ENCODE results near the gene FSTL4. TPM values are rescaled to one million over a fixed set of nuclear protein-coding genes. Genes with fewer than 3 reads are reported as not detected.

Gene FSTL4
- total and polyA plus RNA-seq, 2 of the 4 experiments (the other 2 are of a cell fraction): 0.18 TPM; not detected in 1

DNA sequence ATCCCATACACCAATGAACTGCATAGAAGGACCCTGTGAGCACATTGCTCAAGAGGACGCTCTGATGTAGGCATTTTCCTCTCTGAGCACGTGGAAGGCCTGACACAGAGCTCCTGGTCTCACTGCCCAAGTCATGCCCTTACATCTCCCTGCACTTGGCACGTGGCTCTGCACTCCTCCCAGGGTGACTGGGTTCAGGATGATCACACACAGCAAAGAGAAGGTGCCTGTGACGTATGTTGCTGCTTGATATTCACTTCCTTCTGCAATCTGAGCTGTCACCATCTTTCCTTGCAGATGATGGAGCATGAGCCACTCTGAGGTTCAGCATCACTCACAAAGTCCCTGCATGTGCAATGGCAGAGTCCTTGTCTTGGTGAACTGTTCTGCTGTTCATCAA, 125.2 kb downstream of the FSTL4 start:
- Histone ChIP-seq H4K20me1 (ENCODE audit: insufficient read depth, low read length) (no peaks in the 10 kb centered on the region), H2AK5ac (ENCODE audit: low read depth, low read length) (no peak overlapping the region), H4K5ac (ENCODE audit: low read depth, low read length) (no peak overlapping the region), H3K4me1 (ENCODE audit: control insufficient read depth, insufficient read depth, low read length) (no peaks in the 10 kb centered on the region), H2BK15ac (ENCODE audit: low read depth, low read length) (no peak overlapping the region), H3K4me3 (ENCODE audit: insufficient read depth, low read depth, low read length) (no peak overlapping the region), H3K14ac (replicated peaks; ENCODE audit: low read depth, low read length) (no peak overlapping the region), H2AFZ (replicated peaks; ENCODE audit: low read length, poor library complexity) (no peak overlapping the region), H3K18ac (ENCODE audit: low read depth, low read length) (no peak overlapping the region), H3K27ac (ENCODE audit: insufficient read depth, low read length) (no peak overlapping the region), H2AK9ac (replicated peaks; ENCODE audit: low read depth, low read length, poor library complexity) (no peak overlapping the region), H3K9me1 (ENCODE audit: insufficient read depth, low read length) (no peaks in the 10 kb centered on the region), H3K9me3 (ENCODE audit: control insufficient read depth, insufficient read depth, low read length) (no peaks in the 10 kb centered on the region), H3K36me3 (ENCODE audit: control insufficient read depth, insufficient read depth, low read length) (no peaks in the 10 kb centered on the region), H3K23ac (ENCODE audit: low read depth, low read length) (no peak overlapping the region), H3K9ac (ENCODE audit: low read depth, low read length) (no peak overlapping the region), H2BK20ac (ENCODE audit: low read depth, low read length) (no peak overlapping the region), H4K8ac (ENCODE audit: low read depth in 2 of 2, low read length in 2 of 2) (no peak overlapping the region), H2BK120ac (ENCODE audit: low read depth, low read length) (no peak overlapping the region), H3K4ac (ENCODE audit: low read depth, low read length) (no peak overlapping the region), H3K56ac (ENCODE audit: extremely low read depth, insufficient read depth, low read length) (no peak overlapping the region), H4K91ac (ENCODE audit: insufficient read depth, low read depth, low read length) (no peak overlapping the region), H2BK5ac (ENCODE audit: low read depth, low read length, poor library complexity, severe bottlenecking) (no peak overlapping the region), H3K79me1 (ENCODE audit: low read depth in 1 of 2, low read length in 2 of 2) (no peaks in the 10 kb centered on the region), H3K4me2 (ENCODE audit: low read depth, low read length) (no peak overlapping the region), H3K27me3 (ENCODE audit: control insufficient read depth, insufficient read depth, low read length) (peaks cover 12% of the 10 kb centered on the region)
- dilution Hi-C loops (cut with HindIII; ENCODE audit: low sequenced_read_pairs, unreplicated experiment): no loop called here
- in situ Hi-C loops (cut with MboI; ENCODE audit: low sequenced_read_pairs): no loop called here
- intact Hi-C loops (cut with micrococcal nuclease): no loop called here
- CTCF ChIA-PET: no interaction called here
- TF ChIP-seq, protein P1, sequence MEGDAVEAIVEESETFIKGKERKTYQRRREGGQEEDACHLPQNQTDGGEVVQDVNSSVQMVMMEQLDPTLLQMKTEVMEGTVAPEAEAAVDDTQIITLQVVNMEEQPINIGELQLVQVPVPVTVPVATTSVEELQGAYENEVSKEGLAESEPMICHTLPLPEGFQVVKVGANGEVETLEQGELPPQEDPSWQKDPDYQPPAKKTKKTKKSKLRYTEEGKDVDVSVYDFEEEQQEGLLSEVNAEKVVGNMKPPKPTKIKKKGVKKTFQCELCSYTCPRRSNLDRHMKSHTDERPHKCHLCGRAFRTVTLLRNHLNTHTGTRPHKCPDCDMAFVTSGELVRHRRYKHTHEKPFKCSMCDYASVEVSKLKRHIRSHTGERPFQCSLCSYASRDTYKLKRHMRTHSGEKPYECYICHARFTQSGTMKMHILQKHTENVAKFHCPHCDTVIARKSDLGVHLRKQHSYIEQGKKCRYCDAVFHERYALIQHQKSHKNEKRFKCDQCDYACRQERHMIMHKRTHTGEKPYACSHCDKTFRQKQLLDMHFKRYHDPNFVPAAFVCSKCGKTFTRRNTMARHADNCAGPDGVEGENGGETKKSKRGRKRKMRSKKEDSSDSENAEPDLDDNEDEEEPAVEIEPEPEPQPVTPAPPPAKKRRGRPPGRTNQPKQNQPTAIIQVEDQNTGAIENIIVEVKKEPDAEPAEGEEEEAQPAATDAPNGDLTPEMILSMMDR (conservative IDR thresholded peaks at IDR 0.05; ENCODE audit: low read depth, low read length): no peak
- TF ChIP-seq, protein P2, sequence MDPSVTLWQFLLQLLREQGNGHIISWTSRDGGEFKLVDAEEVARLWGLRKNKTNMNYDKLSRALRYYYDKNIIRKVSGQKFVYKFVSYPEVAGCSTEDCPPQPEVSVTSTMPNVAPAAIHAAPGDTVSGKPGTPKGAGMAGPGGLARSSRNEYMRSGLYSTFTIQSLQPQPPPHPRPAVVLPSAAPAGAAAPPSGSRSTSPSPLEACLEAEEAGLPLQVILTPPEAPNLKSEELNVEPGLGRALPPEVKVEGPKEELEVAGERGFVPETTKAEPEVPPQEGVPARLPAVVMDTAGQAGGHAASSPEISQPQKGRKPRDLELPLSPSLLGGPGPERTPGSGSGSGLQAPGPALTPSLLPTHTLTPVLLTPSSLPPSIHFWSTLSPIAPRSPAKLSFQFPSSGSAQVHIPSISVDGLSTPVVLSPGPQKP (IDR thresholded peaks at IDR 0.05; ENCODE audit: borderline replicate concordance, low read depth, low read length): no peak
- no peak for TF ChIP-seq NFE2L2 (IDR thresholded peaks at IDR 0.05; ENCODE audit: low read depth, low read length)
- no peak for TF ChIP-seq CHD1 (IDR thresholded peaks at IDR 0.05; ENCODE audit: low read depth, low read length)
- no peak for TF ChIP-seq RCOR1 (IDR thresholded peaks at IDR 0.05; ENCODE audit: insufficient replicate concordance, low read length)
- TF ChIP-seq MAFK (IDR thresholded peaks at IDR 0.05; ENCODE audit: low read depth, low read length): no peak
- TF ChIP-seq RFX5 (IDR thresholded peaks at IDR 0.05; ENCODE audit: low read depth, low read length): no peak
- DNase-seq (no peak), ATAC-seq (ENCODE audit: low read depth) (no peak)
- BruUV-seq (replicated peaks): no TSS peak
- 8% methylated on average over 2 of the region's 4 CpGs; no CpG with 5 or more reads in 1 of the 2 experiments for WGBS, 2 experiments (ENCODE audit: extremely low coverage in 2 of 2, insufficient read length in 1 of 2)
- POLR2A ChIA-PET (ENCODE audit: unreplicated experiment): no interaction called here

Measured in IMR-90 (cell line).